DND-41 (cell line): ENCODE results near the gene CASS4.

ENCODE experiments used
- CTCF ChIP-seq: IDR thresholded peaks from 2 replicates; pipeline ENCODE4 v1.5.1; 2012; ENCODE audit warnings: borderline replicate concordance, low read length, moderate library complexity, mild to moderate bottlenecking; ENCODE audit not compliant: poor library complexity, severe bottlenecking; ENCODE audit errors: extremely low read depth
- EZH2 ChIP-seq: IDR thresholded peaks from 3 replicates; pipeline ENCODE4 v1.6.1; 2012; ENCODE audit warnings: borderline replicate concordance, low read depth, mild to moderate bottlenecking, moderate library complexity, low read length, inconsistent platforms; ENCODE audit not compliant: severe bottlenecking

GRCh38 chr20:56428881-56429280 is 16.8 kb downstream of the CASS4 start:
- no peak for TF ChIP-seq CTCF
- no peak for TF ChIP-seq EZH2
